ENCODE results near the gene SEC11C.

Gene SEC11C

DNA sequence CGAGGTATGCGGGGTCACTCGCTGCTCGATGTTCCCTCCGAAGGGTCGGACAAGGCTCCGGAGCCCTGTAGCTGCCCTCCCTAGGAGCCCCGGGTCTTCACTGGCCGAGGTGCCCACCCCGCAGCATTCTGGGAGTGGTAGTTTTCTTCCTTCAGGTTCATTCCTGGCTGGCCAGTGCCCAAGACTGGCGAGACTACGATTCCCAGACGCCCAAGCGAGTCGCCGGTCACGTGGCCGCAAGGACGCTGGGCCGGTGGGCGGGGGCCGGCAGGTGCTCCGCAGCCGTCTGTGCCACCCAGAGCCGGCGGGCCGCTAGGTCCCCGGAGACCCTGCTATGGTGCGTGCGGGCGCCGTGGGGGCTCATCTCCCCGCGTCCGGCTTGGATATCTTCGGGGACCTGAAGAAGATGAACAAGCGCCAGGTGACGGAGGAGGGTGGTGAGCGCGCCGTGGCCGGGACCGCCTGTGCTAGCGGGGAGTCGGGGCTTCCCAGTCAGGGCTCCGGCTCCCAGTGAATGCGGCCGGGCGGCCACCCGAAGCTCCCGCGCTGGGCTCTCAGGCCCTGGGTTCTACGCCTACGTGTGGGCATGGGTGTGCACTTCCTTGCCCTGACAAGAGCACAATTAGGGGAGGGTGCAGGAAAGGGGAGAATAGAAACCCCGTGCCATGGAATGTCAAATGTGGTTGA lies at the start of gene SEC11C:
SEC11C (plus strand) TSS at position 270 of the 687 bp plus-strand sequence; CDS start at position 335, 65 bp downstream.
- Histone ChIP-seq H3K9ac (ENCODE audit: low read depth, low read length) (peak within 1 kb of the TSS; percentile 84), H3K4me1 (ENCODE audit: insufficient read depth, low read length) (peaks cover 6% of the 10 kb centered on the region; the same call in 1 of the 2 replicates), H3K36me3 (ENCODE audit: insufficient read depth, low read depth, low read length) (no peaks in the 10 kb centered on the region), H3K4me3 (ENCODE audit: low read length) (peak within 1 kb of the TSS; percentile 90), H3K27me3 (ENCODE audit: insufficient read depth, low read length) (peaks cover 16% of the 10 kb centered on the region), H3K9me3 (ENCODE audit: insufficient read depth, low read depth, low read length) (no peaks in the 10 kb centered on the region), H3K27ac (ENCODE audit: low read length) (peak within 1 kb of the TSS; percentile 53)

- no peak overlapping the region for H3K4me3 ChIP-seq (ENCODE audit: low read length)
- no peak overlapping the region for H3K27ac ChIP-seq (ENCODE audit: low read length)
- H3K27me3 ChIP-seq (ENCODE audit: insufficient read depth, low read length): no peaks in the 10 kb centered on the region
- H3K9ac ChIP-seq (ENCODE audit: low read depth, low read length): no peak overlapping the region
- no peaks in the 10 kb centered on the region for H3K9me3 ChIP-seq (ENCODE audit: insufficient read depth, low read depth, low read length)
- peaks cover 3% of the 10 kb centered on the region; the same call in 1 of the 2 replicates for H3K4me1 ChIP-seq (ENCODE audit: insufficient read depth, low read length)
- no peaks in the 10 kb centered on the region for H3K36me3 ChIP-seq (ENCODE audit: insufficient read depth, low read depth, low read length)
Observed at GRCh38 chr18:59090966-59091603, 48.6 kb upstream of the SEC11C start.

DNA sequence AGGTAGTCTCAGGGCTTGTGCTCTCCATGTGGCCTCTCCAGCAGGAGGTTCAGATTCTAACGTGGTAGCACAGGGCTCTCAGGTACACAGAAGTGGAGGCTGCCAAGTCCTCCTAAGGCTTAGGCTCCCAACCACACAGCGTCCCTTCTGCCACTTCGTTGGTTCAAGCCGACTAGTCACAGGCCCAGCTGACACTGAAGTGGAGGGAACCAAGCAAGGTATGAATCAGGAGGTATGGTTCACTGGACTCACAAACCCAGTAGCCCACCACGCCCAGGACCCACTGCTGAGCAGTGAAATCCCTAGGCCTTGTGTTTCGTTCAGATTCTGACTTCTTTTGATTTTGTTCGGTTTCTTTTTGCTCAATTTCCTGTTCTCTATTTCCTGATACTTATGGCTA lies 46.0 kb upstream of the SEC11C start:
- Histone ChIP-seq H3K27ac (ENCODE audit: low read length) (no peak overlapping the region), H3K27me3 (ENCODE audit: insufficient read depth, low read length) (no peaks in the 10 kb centered on the region), H3K9ac (ENCODE audit: low read depth, low read length) (no peak overlapping the region), H3K36me3 (ENCODE audit: insufficient read depth, low read depth, low read length) (no peaks in the 10 kb centered on the region), H3K4me1 (ENCODE audit: insufficient read depth, low read length) (peaks cover 3% of the 10 kb centered on the region; the same call in 1 of the 2 replicates), H3K4me3 (ENCODE audit: low read length) (no peak overlapping the region), H3K9me3 (ENCODE audit: insufficient read depth, low read depth, low read length) (no peaks in the 10 kb centered on the region)

- Histone ChIP-seq H3K4me1 (ENCODE audit: insufficient read depth, low read length) (peaks cover 3% of the 10 kb centered on the region; the same call in 1 of the 2 replicates), H3K9ac (ENCODE audit: low read depth, low read length) (no peak overlapping the region), H3K27me3 (ENCODE audit: insufficient read depth, low read length) (no peaks in the 10 kb centered on the region)
Observed at GRCh38 chr18:59094569-59094968, 45.1 kb upstream of the SEC11C start.

GRCh38 chr18:59096098-59096789 lies 43.4 kb upstream of the SEC11C start:
- no peak overlapping the region for H3K27ac ChIP-seq (ENCODE audit: low read length)
- no peaks in the 10 kb centered on the region for H3K27me3 ChIP-seq (ENCODE audit: insufficient read depth, low read length)
- no peaks in the 10 kb centered on the region; the same call in 1 of the 2 replicates for H3K4me1 ChIP-seq (ENCODE audit: insufficient read depth, low read length)
- H3K4me3 ChIP-seq (ENCODE audit: low read length): no peak overlapping the region
- H3K36me3 ChIP-seq (ENCODE audit: insufficient read depth, low read depth, low read length): no peaks in the 10 kb centered on the region
- no peaks in the 10 kb centered on the region for H3K9me3 ChIP-seq (ENCODE audit: insufficient read depth, low read depth, low read length)
- H3K9ac ChIP-seq (ENCODE audit: low read depth, low read length): no peak overlapping the region

More at GRCh38 chr18:59094569-59094968, 45.1 kb upstream of the SEC11C start:
- Histone ChIP-seq H3K9me3 (ENCODE audit: insufficient read depth, low read depth, low read length) (no peaks in the 10 kb centered on the region), H3K36me3 (ENCODE audit: insufficient read depth, low read depth, low read length) (no peaks in the 10 kb centered on the region), H3K4me3 (ENCODE audit: low read length) (no peak overlapping the region), H3K27ac (ENCODE audit: low read length) (no peak overlapping the region)

GRCh38 chr18:59101830-59102414 lies 37.8 kb upstream of the SEC11C start:
- H3K36me3 ChIP-seq (ENCODE audit: insufficient read depth, low read depth, low read length): no peaks in the 10 kb centered on the region
- H3K4me3 ChIP-seq (ENCODE audit: low read length): no peak overlapping the region
- H3K9ac ChIP-seq (ENCODE audit: low read depth, low read length): no peak overlapping the region
- H3K9me3 ChIP-seq (ENCODE audit: insufficient read depth, low read depth, low read length): no peaks in the 10 kb centered on the region
- no peaks in the 10 kb centered on the region for H3K4me1 ChIP-seq (ENCODE audit: insufficient read depth, low read length)
- no peak overlapping the region for H3K27ac ChIP-seq (ENCODE audit: low read length)
- peaks cover 5% of the 10 kb centered on the region; the same call in 1 of the 2 replicates for H3K27me3 ChIP-seq (ENCODE audit: insufficient read depth, low read length)

DNA sequence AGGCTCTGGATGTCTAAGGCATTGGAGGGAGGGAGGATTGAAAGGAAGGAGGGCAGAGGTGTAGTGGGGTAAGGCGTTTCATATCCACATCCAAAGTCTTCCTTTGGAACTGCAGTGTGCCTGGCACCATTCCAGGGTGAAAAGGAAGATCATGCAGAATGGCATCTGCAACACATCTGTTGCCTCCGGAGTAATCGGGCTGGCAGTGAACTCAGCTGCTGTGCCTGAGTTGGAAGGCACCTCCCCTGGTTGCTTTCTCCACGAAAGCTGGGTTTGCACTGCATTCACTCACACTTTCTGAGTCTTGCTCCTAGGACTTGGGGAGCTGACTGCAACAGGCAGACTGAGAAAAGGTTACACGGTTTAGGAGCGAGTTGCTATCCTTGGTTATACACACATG lies 30.3 kb upstream of the SEC11C start:
- Histone ChIP-seq H3K9me3 (ENCODE audit: insufficient read depth, low read depth, low read length) (no peaks in the 10 kb centered on the region), H3K4me1 (ENCODE audit: insufficient read depth, low read length) (no peaks in the 10 kb centered on the region), H3K36me3 (ENCODE audit: insufficient read depth, low read depth, low read length) (no peaks in the 10 kb centered on the region), H3K4me3 (ENCODE audit: low read length) (no peak overlapping the region), H3K27me3 (ENCODE audit: insufficient read depth, low read length) (peaks cover 14% of the 10 kb centered on the region; the same call in 1 of the 2 replicates), H3K9ac (ENCODE audit: low read depth, low read length) (no peak overlapping the region), H3K27ac (ENCODE audit: low read length) (no peak overlapping the region)

- Histone ChIP-seq H3K4me3 (ENCODE audit: low read length) (no peak overlapping the region), H3K27me3 (ENCODE audit: insufficient read depth, low read length) (peaks cover 13% of the 10 kb centered on the region), H3K27ac (ENCODE audit: low read length) (no peak overlapping the region), H3K4me1 (ENCODE audit: insufficient read depth, low read length) (no peaks in the 10 kb centered on the region), H3K9ac (ENCODE audit: low read depth, low read length) (no peak overlapping the region), H3K9me3 (ENCODE audit: insufficient read depth, low read depth, low read length) (no peaks in the 10 kb centered on the region), H3K36me3 (ENCODE audit: insufficient read depth, low read depth, low read length) (no peaks in the 10 kb centered on the region)
Observed at GRCh38 chr18:59114160-59114559, 25.5 kb upstream of the SEC11C start.

DNA sequence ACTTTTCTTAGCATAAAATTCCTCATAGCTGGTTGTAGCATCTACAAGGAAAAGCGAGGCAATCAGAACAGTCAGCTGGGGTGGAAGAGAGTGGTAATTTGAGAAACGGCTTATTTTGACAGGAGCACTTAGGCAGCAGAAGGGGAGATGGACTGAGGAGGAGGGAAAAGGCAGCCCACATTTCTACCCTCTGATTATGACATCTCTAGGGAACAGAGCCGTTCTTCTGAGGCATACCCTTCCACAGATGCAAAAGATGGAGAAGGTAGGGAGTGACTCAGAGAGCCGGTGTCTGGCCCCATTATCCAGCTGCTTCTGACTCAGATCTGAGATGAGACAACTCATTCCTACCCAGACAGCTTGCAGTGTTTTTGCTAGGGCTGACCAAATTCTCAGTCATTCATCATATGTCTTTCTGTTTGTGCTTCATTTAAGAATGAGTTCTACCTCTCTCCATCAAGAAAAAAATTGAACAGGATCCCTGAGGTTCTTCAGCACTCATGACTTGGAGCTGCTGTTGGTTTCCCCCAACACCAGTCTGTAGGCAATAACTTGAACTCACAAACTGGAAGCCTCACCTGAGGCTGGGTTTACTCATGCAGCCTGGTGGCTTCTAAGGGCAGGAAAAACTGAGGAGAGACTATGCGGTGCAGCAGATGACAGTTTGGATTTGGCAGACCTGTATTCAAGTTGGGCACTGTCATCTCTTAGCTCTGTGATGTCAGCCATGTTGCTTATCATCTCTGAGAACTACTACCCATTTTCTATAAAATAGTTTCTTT lies 15.9 kb upstream of the SEC11C start:
- H3K27ac ChIP-seq (ENCODE audit: low read length): no peak overlapping the region
- no peak overlapping the region for H3K9ac ChIP-seq (ENCODE audit: low read depth, low read length)
- H3K4me1 ChIP-seq (ENCODE audit: insufficient read depth, low read length): no peaks in the 10 kb centered on the region
- H3K4me3 ChIP-seq (ENCODE audit: low read length): no peak overlapping the region
- no peaks in the 10 kb centered on the region for H3K36me3 ChIP-seq (ENCODE audit: insufficient read depth, low read depth, low read length)
- no peaks in the 10 kb centered on the region for H3K9me3 ChIP-seq (ENCODE audit: insufficient read depth, low read depth, low read length)
- H3K27me3 ChIP-seq (ENCODE audit: insufficient read depth, low read length): peaks cover 15% of the 10 kb centered on the region

DNA sequence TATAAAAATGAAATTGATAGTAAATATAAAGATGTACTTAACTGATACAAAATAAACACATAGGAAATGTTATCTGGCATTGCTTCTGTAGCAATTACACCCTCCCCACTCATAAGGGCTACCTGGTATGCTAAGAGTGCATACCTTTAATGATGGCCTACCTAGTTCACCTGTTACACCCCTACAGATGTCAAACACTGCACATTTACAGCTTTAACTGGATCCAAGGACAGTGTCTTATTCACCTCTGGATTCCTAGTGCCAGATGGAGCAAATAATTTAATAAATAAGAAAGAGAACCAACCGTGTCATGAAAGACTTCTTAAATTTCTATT lies 15.3 kb upstream of the SEC11C start:
- no peaks in the 10 kb centered on the region for H3K4me1 ChIP-seq (ENCODE audit: insufficient read depth, low read length)
- no peaks in the 10 kb centered on the region for H3K9me3 ChIP-seq (ENCODE audit: insufficient read depth, low read depth, low read length)
- peaks cover 18% of the 10 kb centered on the region for H3K27me3 ChIP-seq (ENCODE audit: insufficient read depth, low read length)
- H3K27ac ChIP-seq (ENCODE audit: low read length): no peak overlapping the region
- H3K36me3 ChIP-seq (ENCODE audit: insufficient read depth, low read depth, low read length): no peaks in the 10 kb centered on the region
- no peak overlapping the region for H3K9ac ChIP-seq (ENCODE audit: low read depth, low read length)
- H3K4me3 ChIP-seq (ENCODE audit: low read length): no peak overlapping the region

- H3K27me3 ChIP-seq (ENCODE audit: insufficient read depth, low read length): peaks cover 18% of the 10 kb centered on the region; the same call in 1 of the 2 replicates
- no peaks in the 10 kb centered on the region for H3K36me3 ChIP-seq (ENCODE audit: insufficient read depth, low read depth, low read length)
- H3K27ac ChIP-seq (ENCODE audit: low read length): no peak overlapping the region
- no peaks in the 10 kb centered on the region for H3K4me1 ChIP-seq (ENCODE audit: insufficient read depth, low read length)
- H3K9ac ChIP-seq (ENCODE audit: low read depth, low read length): no peak overlapping the region
- H3K4me3 ChIP-seq (ENCODE audit: low read length): no peak overlapping the region
- no peaks in the 10 kb centered on the region for H3K9me3 ChIP-seq (ENCODE audit: insufficient read depth, low read depth, low read length)
Observed at GRCh38 chr18:59127047-59127446, 12.6 kb upstream of the SEC11C start.

Measured in iPS-20b (cell line).